HG02678 (cell line): ENCODE data around the gene C6.
"Not testable (repeated sequence)": the region's sequence is repeated elsewhere in the genome, so short reads cannot be mapped to it uniquely, and the experiment has no call there.

Experiments
- ATAC-seq: cut with Tn5 transposase; IDR thresholded peaks from one replicate; pipeline ENCODE4 v1.9.1; 2021; ENCODE audit warnings: mild to moderate bottlenecking, moderate library complexity; ENCODE audit not compliant: unreplicated experiment

Gene C6

DNA sequence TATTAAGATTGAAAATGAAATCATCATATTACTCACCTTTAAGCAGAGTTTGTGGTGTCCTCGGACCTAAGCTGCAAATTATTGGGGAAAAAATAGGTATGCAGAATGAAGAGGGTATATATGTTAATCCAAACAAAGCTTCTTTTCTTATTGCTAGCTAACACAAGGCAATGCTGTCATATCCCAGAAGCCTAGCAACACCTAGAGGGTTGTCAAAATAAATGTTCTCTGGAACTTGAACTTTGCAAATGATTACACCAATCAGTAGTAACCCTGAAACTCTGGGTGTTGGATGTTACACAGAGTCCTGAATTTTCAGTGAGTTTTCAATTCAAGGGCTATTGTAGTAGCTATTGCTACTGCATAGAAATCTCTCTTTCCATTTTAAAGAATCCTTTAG, at the start of gene C6:
TSS of gene C6 (minus strand) at position 193 of the 400 bp plus-strand sequence. CDS start 10,302 bp downstream, outside the sequence.
- ATAC-seq, result no peak

DNA sequence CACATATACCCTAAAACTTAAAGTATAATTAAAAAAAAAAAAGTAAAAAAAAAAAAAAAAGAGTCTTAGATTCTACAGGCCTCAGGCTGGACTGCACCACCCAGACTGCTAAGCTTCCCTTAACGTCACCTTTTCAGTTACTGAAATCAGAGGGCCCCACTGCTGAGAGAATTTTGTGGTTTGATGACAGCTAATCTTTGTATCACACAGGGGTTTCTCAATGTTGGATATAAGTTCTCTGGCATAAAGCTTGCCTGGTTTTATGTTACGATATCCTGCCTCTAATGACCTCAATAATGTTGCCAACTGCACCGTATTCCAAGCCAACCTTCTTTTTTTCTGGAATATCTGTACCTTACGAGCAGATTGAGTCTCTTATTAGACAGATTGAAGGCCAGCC, 43.1 kb upstream of the C6 start:
- ATAC-seq, result no peak

DNA sequence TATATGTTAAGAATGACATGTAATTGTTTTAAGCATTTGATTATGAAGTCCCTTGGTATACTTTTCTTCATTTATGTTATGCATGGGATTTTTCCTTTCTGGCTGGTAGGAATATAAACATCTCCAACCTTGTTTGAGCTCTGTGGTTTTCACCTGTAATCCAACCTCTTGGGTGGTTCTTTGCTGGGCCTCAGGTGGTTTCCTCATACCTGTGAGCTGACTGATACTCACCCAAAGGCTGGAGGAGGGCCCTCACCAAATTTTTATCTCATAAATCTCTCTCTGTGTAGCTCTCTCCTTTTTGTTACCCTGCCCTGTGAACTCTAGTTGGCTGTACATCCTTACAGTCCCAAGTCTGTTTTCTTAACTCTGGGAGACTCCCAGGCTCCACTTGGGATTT, 39.8 kb upstream of the C6 start:
- no peak for ATAC-seq

DNA sequence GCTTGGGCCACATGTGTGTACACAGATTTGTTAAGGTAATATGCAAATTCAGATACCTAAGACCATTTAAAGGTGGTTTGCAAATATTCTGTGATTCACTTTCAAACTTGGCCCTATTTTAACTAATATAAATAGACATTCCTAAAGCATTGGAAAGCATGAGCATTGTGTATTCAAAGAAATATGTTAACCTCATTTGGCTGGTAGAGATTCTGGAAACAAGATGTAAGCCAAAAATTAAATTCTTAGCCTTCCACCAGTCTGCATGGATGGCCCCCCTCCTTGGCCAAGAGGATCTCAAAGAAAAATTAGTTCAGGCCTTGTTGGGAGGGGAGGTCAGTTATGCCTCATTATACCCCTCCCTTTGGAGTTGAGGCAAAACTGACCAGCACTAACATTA, 38.7 kb upstream of the C6 start:
- no peak for ATAC-seq

DNA sequence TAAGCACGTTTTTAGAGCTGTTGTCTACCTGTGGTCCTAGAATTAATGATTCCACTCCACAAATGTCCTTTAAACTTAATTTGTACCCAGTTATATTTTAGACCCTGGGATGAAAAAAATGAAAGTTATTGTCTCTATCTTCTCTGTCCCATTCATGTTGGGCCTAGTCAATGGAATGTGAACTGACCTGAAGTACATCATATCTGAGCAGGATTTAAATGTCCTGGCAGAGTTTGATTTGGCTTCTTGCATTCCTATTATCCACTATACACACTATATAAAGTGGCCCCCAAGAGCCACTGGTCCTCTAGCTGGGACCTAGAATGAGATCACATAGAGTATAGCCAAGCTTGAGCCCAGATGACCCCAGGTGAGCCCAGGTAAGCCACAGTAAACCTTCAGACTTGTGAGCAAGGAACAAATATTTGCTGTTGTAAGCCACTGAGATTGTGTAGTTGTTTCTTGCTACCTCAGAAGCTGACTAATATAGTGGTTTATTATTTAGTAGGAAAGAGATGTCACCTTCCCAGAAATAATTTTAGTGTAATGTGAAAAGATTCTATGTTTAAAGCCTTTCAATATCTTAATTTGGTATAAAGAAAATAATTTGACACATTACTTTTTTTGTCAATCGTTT, 37.1 kb upstream of the C6 start:
- no peak for ATAC-seq

DNA sequence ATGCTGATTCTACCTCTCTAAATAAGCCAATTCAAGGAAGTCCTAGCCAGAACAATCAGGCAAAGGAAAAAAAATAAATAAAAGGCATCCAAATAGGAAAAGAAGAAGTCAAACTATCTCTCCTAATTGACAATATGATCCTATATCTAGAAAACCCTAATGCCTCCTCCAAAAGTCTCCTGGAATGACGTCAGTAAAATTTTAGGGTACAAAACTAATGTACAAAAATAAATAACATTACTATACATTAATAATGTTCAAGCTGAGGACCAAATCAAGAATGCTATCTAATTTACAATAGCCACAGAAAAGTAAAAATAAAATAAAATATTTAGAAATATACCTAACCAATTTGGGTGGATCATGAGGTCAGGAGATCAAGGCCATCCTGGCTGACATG, 33.8 kb upstream of the C6 start:
- ATAC-seq, result no peak

DNA sequence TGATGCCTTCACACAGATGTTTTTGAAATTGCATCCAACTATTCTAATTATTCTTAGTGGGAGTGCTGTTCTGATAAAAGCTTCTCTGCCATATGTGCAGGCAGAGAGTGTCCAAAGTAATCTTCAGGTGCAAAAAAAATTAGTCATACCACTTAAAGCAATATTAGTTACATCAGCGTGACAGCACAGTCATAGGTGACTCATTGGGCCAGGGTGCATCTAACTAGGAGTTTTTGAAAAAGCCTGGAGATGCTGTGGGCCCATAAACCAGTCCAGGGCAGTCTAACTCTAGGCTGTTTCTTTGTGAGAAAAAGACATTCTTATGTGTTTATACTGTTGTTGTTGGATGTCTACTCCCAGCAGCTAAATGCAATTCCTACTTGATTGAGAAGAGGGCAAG, 33.0 kb upstream of the C6 start:
- ATAC-seq, result no peak

DNA sequence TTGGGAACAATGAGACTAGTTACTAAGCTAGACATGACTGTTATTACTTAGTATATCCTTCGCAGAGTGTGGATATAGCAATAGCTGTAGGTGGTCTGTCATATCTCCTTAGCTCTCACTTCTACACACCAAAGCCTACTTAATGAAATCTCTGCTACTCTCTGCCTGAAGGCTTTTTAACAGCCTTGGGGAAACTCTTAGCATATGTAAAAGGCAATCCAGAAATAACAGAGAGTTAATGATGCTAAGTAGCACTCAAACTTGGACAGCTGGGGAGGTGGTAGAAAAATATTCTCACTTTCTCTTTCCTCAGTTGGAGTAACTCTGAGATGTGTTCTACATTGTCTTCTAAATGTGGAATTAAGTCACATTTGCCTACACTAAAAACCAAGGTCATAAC, 30.2 kb upstream of the C6 start:
- no peak for ATAC-seq

DNA sequence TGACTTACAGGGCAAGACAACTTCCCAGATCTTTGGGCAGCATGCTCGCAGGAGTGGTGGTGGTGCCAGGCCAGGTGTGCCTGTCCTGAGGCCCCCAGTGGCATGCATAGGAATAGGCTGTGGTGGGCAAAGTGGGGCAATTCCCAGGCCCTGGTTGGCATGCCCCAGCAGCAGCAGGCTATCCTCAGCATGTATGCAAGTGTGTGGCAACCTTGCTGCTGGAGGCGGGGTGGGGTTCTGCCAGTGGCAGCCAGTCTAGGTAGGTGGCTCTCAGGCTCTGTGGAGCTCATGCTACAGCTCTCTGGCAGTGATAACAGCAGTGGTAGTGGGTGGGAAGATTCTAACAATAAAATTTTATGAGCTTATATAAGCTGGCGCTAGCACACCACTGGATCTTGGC, 27.7 kb upstream of the C6 start:
- no peak for ATAC-seq

DNA sequence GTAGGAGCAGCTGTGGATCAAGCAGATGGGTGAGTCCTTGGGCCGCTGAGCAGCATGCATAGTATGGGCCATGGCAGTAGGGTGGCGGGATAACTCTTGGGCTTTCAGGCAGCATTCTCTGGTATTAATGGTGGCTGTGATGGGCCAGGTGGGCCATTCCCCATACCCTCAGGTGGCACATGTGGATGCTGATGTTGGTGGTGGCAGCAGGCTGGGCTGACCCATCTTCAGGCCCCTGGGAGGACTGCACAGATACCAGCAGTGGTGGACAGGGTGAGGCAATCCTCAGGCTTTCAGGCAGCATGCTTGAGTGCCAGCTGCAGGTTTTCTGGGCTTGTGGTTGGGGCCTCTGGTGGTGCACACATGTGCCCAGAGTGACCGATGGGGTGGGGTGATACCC, 27.1 kb upstream of the C6 start:
- ATAC-seq, result no peak

DNA sequence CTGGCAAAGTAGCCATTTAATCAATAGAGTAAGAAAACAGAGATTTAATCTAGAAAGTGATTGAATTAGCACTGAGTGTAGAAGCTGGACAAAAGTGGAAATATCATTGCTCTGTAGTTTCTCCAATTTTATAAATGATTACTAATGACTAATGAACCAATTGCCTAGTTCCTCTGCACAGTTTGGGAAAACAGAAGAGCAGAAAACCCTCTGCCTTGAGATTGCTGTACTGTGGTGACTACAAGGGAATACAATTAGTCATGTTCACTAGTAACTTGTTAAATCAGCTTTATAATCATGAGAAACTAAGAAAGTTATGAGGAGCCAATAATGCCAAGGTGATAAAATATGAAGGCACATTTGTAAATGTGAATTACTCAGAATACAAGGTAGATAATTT, 21.1 kb upstream of the C6 start:
- no peak for ATAC-seq

DNA sequence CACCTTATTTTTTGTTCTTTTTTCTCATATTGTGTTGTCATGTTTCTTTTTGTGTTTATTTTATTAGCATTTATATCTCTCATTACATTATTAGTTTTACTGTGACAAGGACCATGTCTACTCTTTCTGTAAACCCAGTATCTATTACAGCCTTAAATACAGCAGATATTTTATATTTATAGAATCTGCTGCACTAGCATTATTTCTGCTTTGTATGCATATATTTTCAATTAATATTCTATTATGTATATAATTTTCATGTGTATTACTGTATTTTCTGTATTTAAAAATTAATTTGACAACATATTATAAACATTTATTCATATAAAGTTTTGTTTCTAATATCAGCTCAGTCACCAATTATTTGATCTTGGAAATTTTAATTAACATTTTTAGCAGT, 19.5 kb upstream of the C6 start:
- ATAC-seq, result no peak

DNA sequence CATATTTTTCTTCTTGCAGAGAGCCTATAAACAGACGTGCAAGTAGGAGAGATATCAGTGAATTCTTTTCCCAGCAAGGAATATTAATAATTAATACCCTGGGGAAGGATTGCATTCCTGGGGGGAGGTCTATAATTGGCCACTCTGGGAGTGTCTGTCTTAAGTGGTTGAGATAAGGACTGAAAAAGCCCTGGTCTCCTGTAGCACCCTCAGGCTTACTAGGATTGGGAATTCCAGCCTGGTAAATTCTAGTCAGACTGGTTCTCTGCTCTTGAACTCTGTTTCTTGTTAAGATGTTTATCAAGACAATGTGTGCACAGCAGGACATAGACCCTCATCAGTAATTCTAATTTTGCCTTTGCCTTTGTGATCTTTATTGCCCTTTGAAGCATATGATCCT, 16.9 kb upstream of the C6 start:
- not testable (repeated sequence) for ATAC-seq

DNA sequence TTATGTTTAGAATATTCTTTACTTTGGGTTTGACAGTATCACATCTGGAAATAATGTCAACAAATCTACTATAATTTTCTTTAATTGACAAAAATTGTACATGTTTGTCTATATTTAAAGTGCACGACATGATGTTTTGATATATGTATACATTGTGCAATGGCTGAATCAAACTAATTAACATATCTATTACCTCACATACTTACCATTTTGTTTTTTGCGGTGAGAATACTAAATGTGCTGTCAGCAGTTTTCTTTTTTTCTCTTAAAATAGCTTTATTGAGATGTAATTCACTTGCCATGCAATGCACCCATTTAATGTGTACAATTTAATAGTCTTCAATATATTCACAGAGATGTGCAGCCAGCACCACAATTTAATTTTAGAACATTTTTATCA, 10.6 kb upstream of the C6 start:
- ATAC-seq, result no peak

DNA sequence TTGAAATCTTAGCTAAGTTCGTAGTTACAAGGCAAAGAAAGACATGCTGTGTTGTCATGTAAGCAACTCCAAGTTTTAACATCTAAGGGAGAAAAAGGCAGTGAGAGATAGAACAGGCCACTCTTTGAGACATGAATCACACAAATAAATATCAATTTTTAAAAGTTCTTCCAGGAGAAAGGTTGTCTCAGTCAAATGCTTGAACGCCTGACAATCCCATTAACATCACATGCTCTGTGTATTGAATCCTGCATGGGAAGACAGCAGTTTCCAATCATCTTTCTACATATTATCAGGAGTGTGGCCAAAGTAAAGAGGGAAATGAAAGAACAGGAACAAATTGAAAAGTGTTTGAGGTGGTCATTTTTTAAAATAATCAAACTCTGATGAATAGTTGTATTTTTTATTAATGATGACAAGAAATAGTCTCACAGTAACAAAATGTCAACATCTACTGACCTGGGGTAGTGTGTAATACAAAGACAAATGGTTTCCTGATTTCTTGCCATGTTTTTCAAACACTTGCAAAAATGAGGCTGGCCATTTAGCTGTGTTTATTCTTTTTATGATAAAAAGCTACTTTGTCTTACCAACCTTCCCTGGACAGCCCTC, 6.4 kb upstream of the C6 start:
- no peak for ATAC-seq

DNA sequence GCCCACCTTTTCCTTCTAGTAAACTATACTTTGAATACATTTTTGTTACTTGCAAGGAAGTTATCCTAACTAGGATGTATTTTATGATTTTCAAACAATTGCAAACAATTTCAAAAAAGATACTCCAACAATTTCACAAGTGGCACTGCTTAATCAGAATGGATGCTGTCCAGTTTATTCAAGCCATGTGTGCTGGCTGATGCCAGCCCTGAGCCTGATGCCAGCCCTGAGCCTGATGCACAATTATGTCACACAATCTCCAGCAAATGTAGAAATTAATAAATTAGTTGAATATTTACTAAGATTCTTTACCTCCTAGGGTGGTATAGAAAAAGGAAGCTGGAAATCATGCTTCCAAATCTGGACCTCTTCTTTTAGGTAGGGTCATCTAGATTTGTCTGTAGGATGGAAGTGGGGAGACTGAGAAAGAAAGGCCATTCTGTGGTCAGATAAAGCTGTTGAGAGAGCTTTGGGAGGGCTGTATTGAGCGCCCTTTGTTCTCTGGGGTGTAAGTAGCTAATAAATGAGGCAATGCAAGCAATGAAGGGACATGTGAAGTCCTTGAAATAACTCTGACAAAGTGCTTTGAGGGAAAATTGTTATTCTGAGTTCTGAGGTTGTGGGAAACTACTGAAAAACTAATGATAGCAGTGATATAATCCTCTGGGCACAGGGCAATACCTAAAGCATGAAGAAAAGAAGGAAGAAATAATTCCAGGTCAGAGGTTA, 5.8 kb upstream of the C6 start:
- no peak for ATAC-seq

DNA sequence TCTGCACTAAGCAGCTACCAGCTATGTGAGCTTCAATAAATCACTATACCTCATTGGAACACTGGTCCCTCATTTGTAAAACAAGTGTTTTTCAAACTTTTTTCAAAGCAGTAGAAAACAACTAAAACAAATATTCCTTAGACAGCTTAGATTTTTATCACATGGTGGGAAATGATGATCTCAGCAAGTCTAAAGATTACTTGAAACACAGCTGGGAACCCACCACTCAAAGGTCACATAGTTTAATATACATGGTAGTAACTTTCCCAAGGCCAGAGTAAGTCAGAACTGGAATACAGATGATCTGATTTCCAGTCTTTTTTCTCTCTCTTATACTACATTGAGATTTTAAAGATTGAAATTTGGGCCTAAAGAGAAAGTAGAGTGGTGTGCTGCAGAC, 850 bp upstream of the C6 start:
- no peak for ATAC-seq

DNA sequence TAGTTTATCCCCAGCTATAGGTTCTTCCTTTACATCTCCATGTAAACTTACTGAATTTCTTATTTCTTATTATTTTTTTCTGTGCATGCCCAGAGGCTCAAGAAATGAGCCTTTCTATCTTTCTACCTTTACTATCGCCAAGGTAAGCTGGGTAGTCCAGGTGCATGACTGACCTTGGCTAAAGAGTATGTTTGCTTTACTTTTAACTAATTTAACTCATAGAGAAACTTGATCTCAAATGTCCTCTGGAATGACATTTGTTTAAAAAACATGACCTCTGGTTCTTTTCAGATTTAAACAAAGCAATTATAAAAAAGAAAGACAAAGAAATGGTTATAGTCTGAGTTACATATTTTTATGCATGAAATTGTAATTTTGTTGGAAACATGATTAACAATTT, 397 bp downstream of the C6 start:
- no peak for ATAC-seq

DNA sequence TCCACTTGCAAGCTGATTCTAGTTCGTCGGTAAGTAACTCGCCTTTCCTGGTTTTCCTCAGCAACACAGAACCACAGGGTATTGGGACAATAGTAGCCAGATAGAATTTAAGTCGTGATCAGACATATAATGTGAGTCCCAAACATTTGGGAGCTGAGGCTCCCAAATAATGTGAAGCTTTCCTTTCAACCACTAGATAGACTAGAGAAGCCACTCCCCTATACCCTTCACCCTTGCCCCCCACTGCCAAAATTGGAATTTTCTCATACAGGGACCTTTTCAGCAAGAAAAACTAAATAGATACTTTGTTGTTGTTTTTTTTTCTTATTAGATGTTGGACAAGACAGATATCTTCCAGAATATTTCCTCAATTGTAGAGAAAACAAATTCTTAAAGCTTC, 1.9 kb downstream of the C6 start:
- no peak for ATAC-seq

DNA sequence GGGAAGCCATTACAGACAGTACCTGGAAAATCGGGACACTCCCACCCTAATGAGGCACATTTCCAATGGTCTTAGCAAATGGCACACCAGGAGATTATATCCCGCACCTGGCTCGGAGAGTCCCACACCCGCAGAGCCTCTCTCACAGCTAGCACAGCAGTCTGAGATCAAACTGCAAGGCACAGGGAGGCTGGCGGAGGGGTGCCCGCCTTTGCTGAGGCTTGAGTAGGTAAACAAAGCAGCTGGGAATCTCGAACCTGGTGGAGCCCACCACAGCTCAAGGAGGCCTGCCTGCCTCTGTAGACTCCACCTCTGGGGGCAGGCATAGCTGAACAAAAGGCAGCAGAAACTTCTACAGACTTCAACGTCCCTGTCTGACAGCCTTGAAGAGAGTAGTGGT, 7.9 kb downstream of the C6 start:
- ATAC-seq, result not testable (repeated sequence)

DNA sequence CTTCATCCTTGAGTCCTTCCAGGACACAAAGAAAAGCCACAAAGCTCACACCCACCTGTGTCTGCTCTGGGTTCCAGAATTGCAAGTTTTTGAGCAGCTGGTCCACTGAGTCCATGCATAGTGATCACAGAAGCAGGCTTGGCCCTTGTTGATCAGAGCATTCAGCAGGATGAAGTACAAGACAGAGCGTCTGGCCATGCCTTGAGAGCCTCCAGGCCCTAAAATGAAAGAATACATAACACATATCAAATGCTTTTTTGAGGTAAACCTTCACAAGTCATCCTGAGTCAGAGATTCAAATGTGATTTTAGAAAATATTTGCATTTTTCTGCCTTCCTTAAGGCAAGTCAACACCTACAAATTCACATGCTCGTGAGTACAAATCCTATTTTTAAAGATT, 10.3 kb downstream of the C6 start:
- ATAC-seq, result no peak

DNA sequence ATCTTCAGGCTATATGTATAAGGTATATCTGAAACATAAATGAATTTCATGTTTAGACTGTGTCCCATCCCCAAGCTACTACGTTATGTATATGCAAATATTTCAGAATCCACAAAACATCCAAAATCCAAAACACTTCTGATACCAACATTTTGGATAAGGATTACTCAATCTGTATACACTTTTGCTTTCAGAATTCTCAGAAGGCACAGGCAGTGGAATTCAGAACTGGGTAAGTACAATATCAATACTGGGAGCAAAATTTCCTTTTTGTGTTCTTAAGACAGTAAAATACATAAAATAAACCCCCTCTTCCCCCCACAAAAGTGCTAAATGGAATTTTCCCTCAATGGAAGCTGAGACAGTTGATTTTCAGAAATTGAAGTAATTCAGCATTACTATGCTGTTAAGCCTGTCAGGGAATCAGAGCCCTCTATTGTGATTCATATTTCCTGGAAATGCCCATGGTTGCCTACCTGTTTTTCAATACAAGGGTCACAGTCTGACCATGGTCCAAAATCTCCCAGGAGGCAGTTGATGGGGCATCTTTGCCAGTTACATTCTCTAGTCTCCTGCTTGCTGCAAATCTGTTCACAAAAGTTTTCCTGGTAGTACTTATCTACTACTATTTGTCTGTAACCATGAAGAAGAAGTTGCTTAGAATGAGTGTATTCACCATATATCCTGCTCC, 12.1 kb downstream of the C6 start:
- ATAC-seq, result no peak
